Activated CD4-positive, alpha-beta T cell treated with anti-CD3 and anti-CD28 coated beads, Interleukin-2, amount 50 U/mL, for 48 hours (primary cell): ENCODE data around the gene PARD3B.

ENCODE experiments used
- DNase-seq, 2 experiments: peaks; one replicate each; pipeline ENCODE4 v3.0.0-alpha.2; 2020

The PARD3B gene

GRCh38 chr2:205644018-205644417 lies 1098.7 kb downstream of the PARD3B start:
- DNase-seq, result no peak

DNA sequence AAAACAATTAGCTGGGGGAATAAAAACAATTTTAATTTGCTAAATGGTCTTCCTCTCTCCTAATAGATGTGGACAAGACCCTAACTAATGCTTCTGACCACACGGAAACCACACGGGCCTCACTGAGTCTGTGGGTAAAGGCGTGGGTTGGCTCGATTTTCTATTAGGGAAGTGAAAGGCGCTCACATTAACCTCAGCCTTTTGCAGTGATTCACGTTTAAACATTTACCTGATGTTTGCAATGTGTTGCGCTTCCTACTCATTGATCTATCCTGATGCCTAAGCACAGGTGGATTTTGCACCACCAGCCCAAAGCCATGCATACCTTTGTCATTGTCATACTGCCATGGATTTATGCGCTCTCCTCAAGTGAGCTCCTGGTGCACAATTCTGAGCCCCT lies 1101.4 kb downstream of the PARD3B start:
- DNase-seq, result no peak

DNA sequence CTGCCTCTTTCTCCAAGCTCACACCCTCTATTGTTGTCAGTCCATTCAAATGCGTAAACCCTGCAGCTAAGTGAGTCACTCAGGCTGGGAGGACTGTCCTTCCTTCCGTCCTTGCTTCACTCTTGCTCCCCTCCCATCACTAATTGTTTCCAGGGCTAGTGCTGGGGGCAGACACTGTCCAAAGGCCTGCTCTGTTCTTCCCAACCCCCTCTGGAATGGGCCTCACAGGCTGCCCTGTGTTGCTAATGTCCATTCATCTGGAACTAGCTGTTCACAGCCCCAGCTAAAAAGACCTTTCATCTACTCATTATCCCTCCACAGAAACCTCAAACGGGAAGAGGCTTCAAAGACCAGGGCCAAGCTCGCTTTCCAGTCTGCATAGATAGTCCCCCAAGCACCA lies 1105.2 kb downstream of the PARD3B start:
- DNase-seq, result no peak

DNA sequence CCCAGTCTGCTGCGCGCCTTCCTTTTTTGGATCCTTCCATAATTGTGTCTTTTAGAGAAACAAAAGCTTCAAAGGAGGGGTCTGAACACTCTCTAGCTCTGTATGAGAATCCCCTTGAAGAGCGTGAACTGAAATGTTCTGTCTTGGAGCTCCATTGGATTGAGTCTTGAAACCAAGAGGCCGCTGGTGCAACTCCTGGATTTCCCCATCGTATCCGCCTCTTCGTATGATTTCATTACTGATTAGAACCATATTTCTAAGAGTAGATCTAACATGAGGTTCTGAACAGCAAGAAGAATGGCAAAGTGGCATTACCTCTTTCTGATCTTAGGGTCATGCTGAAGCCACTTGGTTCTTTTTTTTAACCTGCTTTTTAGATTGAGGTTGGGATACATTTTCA lies 1105.7 kb downstream of the PARD3B start:
- no peak for DNase-seq

DNA sequence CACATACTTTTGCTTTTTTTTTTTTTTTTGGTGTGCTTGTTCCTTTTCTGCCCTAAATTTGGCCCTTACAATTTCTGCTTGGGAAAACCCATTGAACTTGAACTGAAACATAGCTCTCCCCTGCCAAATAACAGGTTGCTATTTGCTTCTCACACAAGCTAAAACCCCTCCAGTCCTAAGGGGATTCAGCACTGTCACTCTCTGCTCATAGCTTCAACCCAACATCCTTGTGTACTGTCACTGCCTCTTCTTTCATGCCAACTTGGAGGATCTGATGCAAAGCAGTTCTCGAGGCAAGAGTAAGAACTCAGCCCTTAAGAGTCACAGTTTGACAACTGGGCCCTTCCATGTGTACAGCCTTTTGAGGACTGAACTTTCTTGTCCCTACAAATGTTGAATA lies 1106.4 kb downstream of the PARD3B start:
- DNase-seq, result no peak

- DNase-seq, result no peak
Observed at GRCh38 chr2:205654878-205655605, 1109.8 kb downstream of the PARD3B start.

DNA sequence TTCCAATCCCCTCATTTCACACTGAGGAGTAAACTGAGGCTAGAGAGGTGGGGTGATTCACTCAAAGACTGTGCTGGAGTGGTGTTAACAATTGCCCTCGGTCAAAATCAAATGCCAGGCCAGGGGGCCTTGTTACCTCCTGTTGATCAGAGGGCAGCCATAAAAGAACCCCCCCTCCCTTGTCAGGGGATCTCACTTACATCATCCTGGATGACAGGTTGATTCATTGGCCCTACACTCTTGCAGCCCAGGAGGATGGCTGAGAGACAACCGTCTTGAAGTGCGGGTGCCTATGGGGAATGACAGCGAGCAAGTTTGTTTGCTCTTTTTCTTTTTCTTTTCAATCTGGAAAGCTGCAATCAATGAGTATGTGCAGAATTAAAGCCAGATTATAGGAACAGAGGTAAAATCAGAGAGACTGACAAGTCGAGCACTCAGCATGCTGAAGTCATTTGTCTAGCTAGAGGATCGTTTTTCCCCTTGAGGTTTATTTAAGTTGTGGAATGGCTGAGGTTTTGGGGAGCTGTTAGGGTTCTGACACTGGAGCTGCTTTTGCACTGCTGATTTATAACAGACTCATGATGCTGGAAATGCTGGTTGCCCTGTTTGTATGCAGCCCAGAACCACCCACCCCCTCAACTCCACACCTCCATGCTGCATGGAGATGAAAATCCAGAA lies 1110.6 kb downstream of the PARD3B start:
- no peak for DNase-seq

GRCh38 chr2:205656461-205656860 lies 1111.2 kb downstream of the PARD3B start:
- DNase-seq, result no peak

DNA sequence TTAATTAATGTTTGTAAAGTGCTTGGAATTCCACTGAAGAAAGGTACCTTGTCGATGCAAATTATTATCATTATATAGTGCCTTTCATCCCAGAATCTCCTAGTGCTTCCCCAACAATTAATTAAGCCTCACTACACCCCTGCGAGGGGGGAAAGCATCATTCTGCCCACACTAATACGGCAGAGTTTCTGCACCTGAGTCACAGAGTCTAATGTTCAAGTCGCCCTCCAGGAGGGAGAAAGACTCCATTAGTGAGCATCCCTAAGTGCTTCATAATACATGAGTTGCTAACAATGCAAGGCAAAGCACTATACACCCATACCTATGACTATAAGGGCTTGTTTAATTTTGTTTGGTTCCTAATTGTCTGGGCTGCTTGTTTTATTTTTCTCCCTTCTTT lies 1111.7 kb downstream of the PARD3B start:
- no peak for DNase-seq

- DNase-seq, result no peak
Observed at GRCh38 chr2:205657579-205657978, 1112.3 kb downstream of the PARD3B start.

DNA sequence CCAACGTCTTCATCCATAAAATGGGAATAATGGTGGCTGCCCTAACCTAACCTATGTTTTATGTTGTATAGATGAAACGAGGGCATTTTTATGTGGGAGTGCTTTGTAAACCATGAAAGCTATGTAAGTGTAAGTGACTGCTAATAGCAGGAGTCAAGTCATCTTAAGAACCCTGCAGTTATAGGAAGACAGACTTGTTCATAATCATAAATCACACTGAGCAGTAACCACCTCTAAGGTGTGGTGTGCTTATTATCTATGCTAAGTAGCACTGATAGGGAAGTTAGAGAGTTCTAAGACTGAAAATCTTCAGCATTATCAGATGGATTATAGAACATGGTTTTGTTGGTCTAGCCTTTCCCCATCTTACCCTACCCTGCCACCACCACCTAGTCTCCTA lies 1112.8 kb downstream of the PARD3B start:
- no peak for DNase-seq

GRCh38 chr2:205658572-205658971 lies 1113.3 kb downstream of the PARD3B start:
- no peak for DNase-seq

- no peak for DNase-seq
Observed at GRCh38 chr2:205659922-205660321, 1114.6 kb downstream of the PARD3B start.

GRCh38 chr2:205660521-205661124 lies 1115.3 kb downstream of the PARD3B start:
- DNase-seq, result peak; percentile 37 to 49

DNA sequence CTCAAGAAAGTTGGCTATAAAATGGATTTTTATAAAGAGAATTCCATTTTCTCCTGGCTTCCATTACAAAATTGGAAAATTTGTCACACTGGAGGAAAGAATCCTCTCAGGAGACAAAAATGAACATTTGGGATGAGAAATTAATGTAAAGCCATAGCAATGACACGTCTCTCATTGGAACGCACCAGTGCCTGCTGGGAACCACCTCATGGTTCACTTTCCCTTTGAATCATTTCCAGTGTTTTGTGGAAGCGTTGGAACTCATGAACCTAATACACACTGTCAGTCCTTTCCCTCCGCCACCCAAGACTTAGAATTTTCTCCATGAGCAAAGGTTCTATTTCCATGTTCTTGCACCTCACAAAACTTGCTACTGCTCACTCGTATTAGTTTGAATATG lies 1116.0 kb downstream of the PARD3B start:
- DNase-seq, result no peak

GRCh38 chr2:205662206-205662965 lies 1117.1 kb downstream of the PARD3B start:
- DNase-seq, result no peak

DNA sequence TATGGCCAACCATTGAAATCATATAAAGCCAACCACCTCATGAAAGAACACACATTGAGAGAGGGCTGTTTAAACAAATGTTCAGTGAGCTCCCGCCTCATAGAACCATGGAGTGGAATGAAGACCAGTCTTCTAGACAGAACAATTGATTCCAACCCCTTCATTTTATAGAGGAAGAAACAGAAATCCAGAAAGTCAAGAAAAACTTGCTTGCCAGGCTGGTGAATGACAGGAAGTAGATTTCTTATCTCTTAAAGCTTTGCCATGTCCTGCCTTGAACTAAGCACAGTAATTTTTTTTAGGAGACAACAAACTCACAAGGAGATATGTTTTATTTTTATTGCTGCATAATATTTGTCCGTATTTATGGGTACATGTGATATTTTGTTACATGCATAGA lies 1120.5 kb downstream of the PARD3B start:
- no peak for DNase-seq
